PC-3 (cell line): ENCODE results near the gene OCSTAMP. TPM values are rescaled to one million over a fixed set of nuclear protein-coding genes. Genes with fewer than 3 reads are reported as not detected.

Experiments
- ATAC-seq: fragments of 200-7000 bp; cut with Tn5 transposase; 2 replicates; pipeline ENCODE4 v1.9.1; 2020; ENCODE audit warnings: mild to moderate bottlenecking, moderate library complexity
- Bru-seq: library from RNA; stranded (reverse); fragments of 400-500 nt; gene quantifications from one replicate; lab custom pipeline; 2021; lab: Mats Ljungman, UMichigan
- BruChase-seq, 2 experiments: library from RNA; stranded (reverse); fragments of 400-500 nt; gene quantifications; one replicate each; lab custom pipeline; 2021; lab: Mats Ljungman, UMichigan
- BruUV-seq: library from RNA; stranded (reverse); fragments of 400-500 nt; replicated peaks from 2 replicates; lab custom pipeline; 2021; lab: Mats Ljungman, UMichigan
- CTCF ChIA-PET: fragments of 300-600 bp; sonication (Branson Sonifier 250); formaldehyde crosslinking; loops from one replicate; lab custom pipeline; 2022; ENCODE audit warnings: antibody characterized with exemption; lab: Charles Lee
- POLR2A ChIA-PET: fragments of 300-600 bp; sonication (Branson Sonifier 250); formaldehyde crosslinking; loops from one replicate; lab custom pipeline; 2022; ENCODE audit warnings: antibody characterized with exemption; ENCODE audit not compliant: unreplicated experiment; lab: Charles Lee
- DNase-seq: peaks from one replicate; pipeline ENCODE4 v3.0.0-alpha.2; 2015
- H2AFZ ChIP-seq: fragments of 300-600 bp; sonication (generic); 2 replicates; pipeline ENCODE4 v1.6.0; 2016; ENCODE audit warnings: antibody characterized with exemption, low read length
- H3F3A ChIP-seq: fragments of 300-600 bp; sonication (generic); one replicate; pipeline ENCODE4 v1.6.0; 2017; ENCODE audit warnings: antibody characterized with exemption, low read length, control low read depth, mild to moderate bottlenecking; ENCODE audit not compliant: unreplicated experiment
- H3K27ac ChIP-seq: fragments of 300-600 bp; sonication (generic); 2 replicates; pipeline ENCODE4 v1.5.1; 2016; ENCODE audit warnings: mild to moderate bottlenecking, low read length
- H3K27me3 ChIP-seq: fragments of 300-600 bp; sonication (generic); 2 replicates; pipeline ENCODE4 v1.6.1; 2016; ENCODE audit warnings: low read length, mixed read lengths
- H3K36me3 ChIP-seq: fragments of 300-600 bp; sonication (generic); 2 replicates; pipeline ENCODE4 v1.6.1; 2016; ENCODE audit warnings: low read depth, mixed run types, low read length, mixed read lengths
- H3K4me1 ChIP-seq: fragments of 300-600 bp; sonication (generic); 2 replicates; pipeline ENCODE4 v1.5.1; 2016; ENCODE audit warnings: low read length; ENCODE audit not compliant: insufficient read depth
- H3K4me2 ChIP-seq: fragments of 300-600 bp; sonication (generic); 2 replicates; pipeline ENCODE4 v1.6.0; 2016; ENCODE audit warnings: low read length
- H3K4me3 ChIP-seq: fragments of 300-600 bp; sonication (generic); 2 replicates; pipeline ENCODE4 v1.5.1; 2016; ENCODE audit warnings: mild to moderate bottlenecking, low read length, mixed read lengths
- H3K79me2 ChIP-seq: fragments of 300-600 bp; sonication (generic); 2 replicates; pipeline ENCODE4 v1.6.1; 2017; ENCODE audit warnings: low read length, mixed read lengths
- H3K9ac ChIP-seq: fragments of 300-600 bp; sonication (generic); 2 replicates; pipeline ENCODE4 v1.6.0; 2016; ENCODE audit warnings: mild to moderate bottlenecking, low read length
- H3K9me2 ChIP-seq: fragments of 300-600 bp; sonication (generic); replicated peaks from 2 replicates; pipeline ENCODE4 v1.6.1; 2016; ENCODE audit warnings: mixed run types, low read length, mixed read lengths
- H3K9me3 ChIP-seq: fragments of 300-600 bp; sonication (generic); 2 replicates; pipeline ENCODE4 v1.6.1; 2016; ENCODE audit warnings: low read length, mixed read lengths
- H4K20me1 ChIP-seq: fragments of 300-600 bp; sonication (generic); 2 replicates; pipeline ENCODE4 v1.6.1; 2016; ENCODE audit warnings: low read length, mixed read lengths
- EZH2 ChIP-seq: fragments of 300-600 bp; sonication (generic); IDR thresholded peaks from one replicate; pipeline ENCODE4 v1.6.1; 2017; ENCODE audit warnings: antibody characterized with exemption, mild to moderate bottlenecking, low read length; ENCODE audit not compliant: unreplicated experiment
- EZH2phosphoT487 ChIP-seq: fragments of 300-600 bp; sonication (generic); IDR thresholded peaks from 2 replicates; pipeline ENCODE4 v1.6.1; 2018; ENCODE audit warnings: mild to moderate bottlenecking, antibody characterized with exemption, low read length, borderline replicate concordance
- intact Hi-C: fragments of 100-400 bp; cut with micrococcal nuclease; formaldehyde crosslinking; loops from 2 replicates; pipeline ENCODE4 v1.9.0; 2023
- long read RNA-seq: library from polyadenylated mRNA; unstranded; transcript quantifications from one replicate; pipeline ENCODE4 v2.0.0, GENCODE V29; 2021; ENCODE audit not compliant: unreplicated experiment
- total RNA-seq: library from RNA; depleted of rRNA; stranded (reverse); fragments of >200 nt; gene quantifications from 2 replicates; pipeline ENCODE4 v1.2.3, GENCODE V29; 2014; rRNA removed
- TF ChIP-seq, protein P1 (sequence below): fragments of 300-600 bp; sonication (generic); conservative IDR thresholded peaks from 2 replicates; pipeline ENCODE4 v1.5.1; 2017; ENCODE audit warnings: antibody characterized with exemption, low read depth, mild to moderate bottlenecking, low read length

Gene OCSTAMP
- total RNA-seq: not detected in 2 replicates
- Bru-seq, nascent RNA: not detected
- percentile 7 among the genes with signal in this experiment for BruChase-seq, experiment 1, labeled RNA remaining after a 6-hour chase
- percentile 11 among the genes with signal in this experiment for BruChase-seq, experiment 2, labeled RNA remaining after a 2-hour chase
- long read RNA-seq: 0 reads

GRCh38 chr20:46550461-46550860, at the start of gene OCSTAMP:
Gene OCSTAMP (minus strand): TSS chr20:46550654. CDS start chr20:46550560, 94 bp downstream.
- Histone ChIP-seq H3K27ac (no peak within 1 kb of the TSS), H4K20me1 (no peaks in the 10 kb centered on the region), H3K9me2 (no peaks in the 10 kb centered on the region), H3K9ac (no peak within 1 kb of the TSS), H3F3A (no peaks in the 10 kb centered on the region), H3K9me3 (no peaks in the 10 kb centered on the region), H3K79me2 (no peaks in the 10 kb centered on the region), H3K4me2 (no peak within 1 kb of the TSS), H3K27me3 (peaks cover 26% of the 10 kb centered on the region), H3K4me1 (no peaks in the 10 kb centered on the region), H2AFZ (no peak within 1 kb of the TSS), H3K4me3 (no peak within 1 kb of the TSS), H3K36me3 (no peaks in the 10 kb centered on the region)
- no peak for DNase-seq
- CTCF ChIA-PET: no interaction called here
- TF ChIP-seq EZH2 (no peak), EZH2phosphoT487 (no peak)
- TF ChIP-seq, protein P1, sequence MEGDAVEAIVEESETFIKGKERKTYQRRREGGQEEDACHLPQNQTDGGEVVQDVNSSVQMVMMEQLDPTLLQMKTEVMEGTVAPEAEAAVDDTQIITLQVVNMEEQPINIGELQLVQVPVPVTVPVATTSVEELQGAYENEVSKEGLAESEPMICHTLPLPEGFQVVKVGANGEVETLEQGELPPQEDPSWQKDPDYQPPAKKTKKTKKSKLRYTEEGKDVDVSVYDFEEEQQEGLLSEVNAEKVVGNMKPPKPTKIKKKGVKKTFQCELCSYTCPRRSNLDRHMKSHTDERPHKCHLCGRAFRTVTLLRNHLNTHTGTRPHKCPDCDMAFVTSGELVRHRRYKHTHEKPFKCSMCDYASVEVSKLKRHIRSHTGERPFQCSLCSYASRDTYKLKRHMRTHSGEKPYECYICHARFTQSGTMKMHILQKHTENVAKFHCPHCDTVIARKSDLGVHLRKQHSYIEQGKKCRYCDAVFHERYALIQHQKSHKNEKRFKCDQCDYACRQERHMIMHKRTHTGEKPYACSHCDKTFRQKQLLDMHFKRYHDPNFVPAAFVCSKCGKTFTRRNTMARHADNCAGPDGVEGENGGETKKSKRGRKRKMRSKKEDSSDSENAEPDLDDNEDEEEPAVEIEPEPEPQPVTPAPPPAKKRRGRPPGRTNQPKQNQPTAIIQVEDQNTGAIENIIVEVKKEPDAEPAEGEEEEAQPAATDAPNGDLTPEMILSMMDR: no peak
- no TSS peak for BruUV-seq
- POLR2A ChIA-PET: no interaction called here
- no peak for ATAC-seq
- intact Hi-C loops: no loop called here

DNA sequence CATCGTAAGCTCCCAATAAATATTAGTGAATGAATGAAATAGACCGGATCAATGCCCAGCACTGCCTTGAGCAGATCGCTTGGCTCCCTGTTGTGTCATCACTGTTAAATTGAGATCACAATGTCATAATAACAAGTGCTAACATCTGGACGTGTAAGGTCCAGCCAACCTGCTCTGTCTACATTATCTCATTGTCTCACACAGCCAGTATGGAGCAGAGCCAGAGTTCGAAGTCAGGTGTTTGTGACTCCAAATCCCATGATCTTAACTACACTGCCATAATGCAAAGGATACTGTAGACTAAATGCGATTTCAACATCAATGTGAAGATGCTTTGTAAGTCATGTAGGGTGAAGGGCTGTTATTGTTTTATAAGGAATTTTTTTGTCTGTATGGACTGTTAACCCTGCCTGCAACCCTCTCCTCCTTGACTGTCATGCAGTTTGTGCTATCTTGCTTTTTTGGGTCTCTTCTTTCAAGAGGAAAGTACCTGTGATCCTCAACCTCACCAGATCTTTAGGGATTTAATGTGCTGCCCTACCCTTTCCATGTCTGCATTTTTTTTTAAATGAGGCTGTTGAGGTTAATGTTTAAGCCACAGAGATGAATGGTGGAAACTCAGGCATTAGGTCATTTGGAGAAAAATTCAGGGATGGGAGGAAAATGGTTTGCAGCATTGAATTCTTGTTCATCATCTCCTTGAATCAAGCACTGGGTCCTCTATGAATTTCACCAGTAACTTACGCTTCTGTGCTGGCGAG, 49.0 kb upstream of the OCSTAMP start:
- intact Hi-C loops: no loop called here
- no peaks in the 10 kb centered on the region for H4K20me1 ChIP-seq
- no peak for ATAC-seq
- TF ChIP-seq EZH2 (no peak), EZH2phosphoT487 (no peak)
- TF ChIP-seq, protein P1: no peak
- peaks cover 38% of the 10 kb centered on the region for H3K27me3 ChIP-seq
- no peaks in the 10 kb centered on the region for H3K9me3 ChIP-seq
- no peak overlapping the region for H3K27ac ChIP-seq
- no peaks in the 10 kb centered on the region for H3K9me2 ChIP-seq
- H3F3A ChIP-seq: no peaks in the 10 kb centered on the region
- H3K79me2 ChIP-seq: no peaks in the 10 kb centered on the region
- DNase-seq: no peak
- BruUV-seq: no TSS peak
- ChIA-PET CTCF (no interaction called here), POLR2A (no interaction called here)
- H3K36me3 ChIP-seq: no peaks in the 10 kb centered on the region
- H3K4me2 ChIP-seq: no peak overlapping the region
- no peak overlapping the region for H3K9ac ChIP-seq
- H3K4me1 ChIP-seq: no peaks in the 10 kb centered on the region
- H3K4me3 ChIP-seq: no peak overlapping the region
- H2AFZ ChIP-seq: no peak overlapping the region

DNA sequence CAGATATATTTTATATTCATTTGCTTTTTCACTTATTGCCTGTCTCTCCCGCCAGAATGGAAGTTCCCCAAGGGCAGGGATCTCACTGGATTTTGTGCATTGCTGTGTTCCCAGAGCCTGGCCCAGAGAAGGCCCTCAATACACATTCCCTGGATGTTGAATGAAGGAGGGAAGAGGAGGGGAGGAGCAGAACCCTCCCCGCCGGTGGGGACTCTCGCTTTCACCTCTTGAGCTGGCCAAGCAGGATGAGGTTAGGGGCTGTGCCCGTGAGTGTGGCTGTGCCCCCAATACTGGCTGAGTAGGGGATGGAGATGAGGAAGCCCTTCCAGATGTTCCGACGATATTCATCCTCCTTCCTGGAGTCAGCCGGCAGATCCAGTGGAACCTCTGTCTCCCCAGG, 45.5 kb upstream of the OCSTAMP start:
- Histone ChIP-seq H3K9me3 (no peaks in the 10 kb centered on the region), H3K4me3 (no peak overlapping the region), H3F3A (no peaks in the 10 kb centered on the region), H3K36me3 (no peaks in the 10 kb centered on the region), H3K4me1 (no peaks in the 10 kb centered on the region), H3K9ac (no peak overlapping the region), H3K27ac (no peak overlapping the region), H3K27me3 (peaks cover 40% of the 10 kb centered on the region), H3K79me2 (no peaks in the 10 kb centered on the region), H4K20me1 (no peaks in the 10 kb centered on the region), H3K4me2 (no peak overlapping the region), H2AFZ (no peak overlapping the region), H3K9me2 (no peaks in the 10 kb centered on the region)
- ChIA-PET POLR2A (interaction anchor here (0.6 kb wide), 1 partner anchor 89 kb away, joined by 3 read pairs; no protein-coding TSS in a partner anchor), CTCF (no interaction called here)
- DNase-seq: no peak
- intact Hi-C loops: no loop called here
- BruUV-seq: no TSS peak
- TF ChIP-seq, protein P1: no peak
- TF ChIP-seq EZH2phosphoT487: no peak
- no peak for TF ChIP-seq EZH2
- no peak for ATAC-seq
